GM23338 (cell line): ENCODE data around the gene GATAD2B. TPM values are rescaled to one million over a fixed set of nuclear protein-coding genes. Genes with fewer than 3 reads are reported as not detected.

Experiments used
- ATAC-seq: fragments of 200-7000 bp; cut with Tn5 transposase; 3 replicates; pipeline ENCODE4 v1.9.1; 2020
- DNase-seq: peaks from one replicate; pipeline ENCODE4 v3.0.0-alpha.2; 2015; ENCODE audit warnings: low spot score
- H2AFZ ChIP-seq: fragments of 200-600 bp; sonication (generic); 2 replicates; pipeline ENCODE4 v1.8.0; 2016; ENCODE audit warnings: antibody characterized with exemption, mild to moderate bottlenecking, moderate library complexity
- H3F3A ChIP-seq: fragments of 200-600 bp; sonication (generic); replicated peaks from 2 replicates; pipeline ENCODE4 v1.8.0; 2017; ENCODE audit warnings: antibody characterized with exemption, mixed run types, low read depth
- H3K27ac ChIP-seq: fragments of 200-600 bp; sonication (generic); 2 replicates; pipeline ENCODE4 v1.6.1; 2016; ENCODE audit warnings: low read depth
- H3K27me3 ChIP-seq: fragments of 200-600 bp; sonication (generic); 2 replicates; pipeline ENCODE4 v1.8.0; 2016; ENCODE audit warnings: mild to moderate bottlenecking, mixed run types, moderate library complexity; ENCODE audit not compliant: insufficient read depth
- H3K36me3 ChIP-seq: fragments of 200-600 bp; sonication (generic); 2 replicates; pipeline ENCODE4 v1.8.0; 2016; ENCODE audit warnings: mild to moderate bottlenecking; ENCODE audit not compliant: insufficient read depth
- H3K4me1 ChIP-seq: fragments of 200-600 bp; sonication (generic); 2 replicates; pipeline ENCODE4 v1.8.0; 2016; ENCODE audit warnings: mild to moderate bottlenecking, moderate library complexity; ENCODE audit not compliant: insufficient read depth
- H3K4me2 ChIP-seq: fragments of 200-600 bp; sonication (generic); 2 replicates; pipeline ENCODE4 v1.7.1; 2017; ENCODE audit warnings: mixed run types
- H3K4me3 ChIP-seq: fragments of 200-600 bp; sonication (generic); 2 replicates; pipeline ENCODE4 v1.6.1; 2016; ENCODE audit warnings: mixed run types
- H3K79me2 ChIP-seq: fragments of 200-600 bp; sonication (generic); replicated peaks from 2 replicates; pipeline ENCODE4 v1.8.0; 2017; ENCODE audit warnings: mild to moderate bottlenecking; ENCODE audit not compliant: insufficient read depth
- H3K9me2 ChIP-seq: fragments of 200-600 bp; sonication (generic); 2 replicates; pipeline ENCODE4 v1.8.0; 2017; ENCODE audit not compliant: insufficient read depth
- H4K20me1 ChIP-seq: fragments of 200-600 bp; sonication (generic); replicated peaks from 2 replicates; pipeline ENCODE4 v1.8.0; 2017; ENCODE audit warnings: mild to moderate bottlenecking; ENCODE audit not compliant: insufficient read depth
- H3K27ac Mint-ChIP-seq: 2 replicates; pipeline ENCODE4 v1.8.0; 2020; ENCODE audit warnings: inconsistent platforms, mild to moderate bottlenecking, moderate library complexity, mixed read lengths
- H3K27me3 Mint-ChIP-seq: 3 replicates; pipeline ENCODE4 v1.8.0; 2022; ENCODE audit warnings: low read depth, mild to moderate bottlenecking, moderate library complexity, mixed read lengths, inconsistent platforms; ENCODE audit not compliant: insufficient read depth, poor library complexity
- H3K36me3 Mint-ChIP-seq: 3 replicates; pipeline ENCODE4 v1.8.0; 2021; ENCODE audit warnings: low read depth, mild to moderate bottlenecking, inconsistent platforms, moderate library complexity, mixed read lengths
- H3K4me1 Mint-ChIP-seq: 3 replicates; pipeline ENCODE4 v1.8.0; 2020; ENCODE audit warnings: mild to moderate bottlenecking, inconsistent platforms, mixed read lengths
- H3K4me3 Mint-ChIP-seq: 3 replicates; pipeline ENCODE4 v1.8.0; 2021; ENCODE audit warnings: moderate library complexity, mild to moderate bottlenecking, inconsistent platforms, mixed read lengths
- H3K9me3 Mint-ChIP-seq: 3 replicates; pipeline ENCODE4 v1.8.0; 2020; ENCODE audit warnings: moderate library complexity, mild to moderate bottlenecking, inconsistent platforms, mixed read lengths
- CREB1 ChIP-seq: fragments of 250-450 bp; sonication (Bioruptor Pico); IDR thresholded peaks from 2 replicates; pipeline ENCODE4 v1.5.0; 2020; ENCODE audit warnings: low read depth, mild to moderate bottlenecking, moderate library complexity
- CTCF ChIP-seq, 2 experiments: fragments of 200-600 bp in 1 of 2; sonication (generic) in 1 of 2; conservative IDR thresholded peaks; 2 replicates each; pipeline versions ENCODE4 v1.5.1 to v1.6.1; 2016 to 2017; ENCODE audit warnings: antibody characterized with exemption in 2 of 2, low read depth in 2 of 2, mild to moderate bottlenecking in 2 of 2, moderate library complexity in 1 of 2
- ETS1 ChIP-seq: IDR thresholded peaks from 2 replicates; pipeline ENCODE4 v1.6.1; 2016; ENCODE audit warnings: antibody characterized with exemption
- EZH2 ChIP-seq: fragments of 200-600 bp; sonication (generic); IDR thresholded peaks from one replicate; pipeline ENCODE4 v1.8.0; 2017; ENCODE audit warnings: antibody characterized with exemption, mild to moderate bottlenecking, low read depth; ENCODE audit not compliant: unreplicated experiment
- EZH2phosphoT487 ChIP-seq: fragments of 200-600 bp; sonication (generic); IDR thresholded peaks from one replicate; pipeline ENCODE4 v1.8.1; 2018; ENCODE audit warnings: antibody characterized with exemption; ENCODE audit not compliant: unreplicated experiment
- JUNB ChIP-seq: IDR thresholded peaks from one replicate; pipeline ENCODE4 v1.6.1; 2016; ENCODE audit warnings: antibody characterized with exemption; ENCODE audit not compliant: unreplicated experiment
- NANOG ChIP-seq: IDR thresholded peaks from 2 replicates; pipeline ENCODE4 v1.6.1; 2016; ENCODE audit warnings: antibody characterized with exemption, borderline replicate concordance
- POLR2AphosphoS5 ChIP-seq: IDR thresholded peaks from 2 replicates; pipeline ENCODE4 v1.6.1; 2016; ENCODE audit warnings: antibody characterized with exemption, low read depth
- REST ChIP-seq: IDR thresholded peaks from one replicate; pipeline ENCODE4 v1.6.1; 2018; ENCODE audit warnings: antibody characterized with exemption; ENCODE audit not compliant: unreplicated experiment
- STAT1 ChIP-seq: IDR thresholded peaks from one replicate; pipeline ENCODE4 v1.6.1; 2016; ENCODE audit warnings: antibody characterized with exemption; ENCODE audit not compliant: unreplicated experiment
- ZNF114 ChIP-seq: fragments of 250-450 bp; sonication (Bioruptor Pico); IDR thresholded peaks from 2 replicates; pipeline ENCODE4 v1.5.0; 2020; ENCODE audit warnings: mild to moderate bottlenecking, moderate library complexity
- ZNF331 ChIP-seq: fragments of 250-450 bp; sonication (Bioruptor Pico); IDR thresholded peaks from 2 replicates; pipeline ENCODE4 v1.5.0; 2020; ENCODE audit warnings: low read depth, mild to moderate bottlenecking, moderate library complexity
- ZNF462 ChIP-seq: fragments of 250-450 bp; sonication (Bioruptor Pico); IDR thresholded peaks from 2 replicates; pipeline ENCODE4 v1.5.0; 2020; ENCODE audit warnings: mild to moderate bottlenecking, moderate library complexity
- polyA plus RNA-seq: library from polyadenylated mRNA; unstranded; fragments of >200 nt; fragmentation: Nextera tagmentation; extraction: Ambion mirVana; gene quantifications from 2 replicates; pipeline ENCODE4 v1.2.1, GENCODE V29; 2016
- total RNA-seq: library from RNA; depleted of rRNA; stranded (reverse); fragments of >200 nt; shearing (Covaris generic); gene quantifications from 2 replicates; pipeline ENCODE4 v1.2.3, GENCODE V29; 2014

GATAD2B gene
- total and polyA plus RNA-seq, 2 experiments from 2014 or later, result 5.2 to 17.8 TPM

- H3K36me3 Mint-ChIP-seq, result peaks cover 37% of the 10 kb centered on the region
- peaks cover 33% of the 10 kb centered on the region for H3F3A ChIP-seq
- H3K4me2 ChIP-seq, result peak overlapping the region; percentile 19
- DNase-seq (no peak), ATAC-seq (no peak)
- peaks cover 29% of the 10 kb centered on the region for H3K4me1 ChIP-seq
- H3K27me3 ChIP-seq, result no peaks in the 10 kb centered on the region
- H3K4me3 Mint-ChIP-seq, result peak overlapping the region; percentile 99
- H3K9me2 ChIP-seq, result no peaks in the 10 kb centered on the region
- peaks cover 14% of the 10 kb centered on the region for H3K36me3 ChIP-seq
- H3K27ac Mint-ChIP-seq, result peak overlapping the region; percentile 63
- H3K79me2 ChIP-seq, result peaks cover 68% of the 10 kb centered on the region
- peak overlapping the region; percentile 31 for H3K4me3 ChIP-seq
- H2AFZ ChIP-seq, result no peak overlapping the region
- H3K4me1 Mint-ChIP-seq, result peaks cover 44% of the 10 kb centered on the region
- H3K27ac ChIP-seq, result peak overlapping the region; percentile 67
- H3K9me3 Mint-ChIP-seq, result peaks cover 3% of the 10 kb centered on the region; the same call in 2 of the 3 replicates
- peaks cover 28% of the 10 kb centered on the region for H3K27me3 Mint-ChIP-seq
- TF ChIP-seq EZH2 (no peak), ZNF462 (CRISPR knock-in tag) (no peak), NANOG (no peak), REST (no peak), JUNB (no peak), STAT1 (no peak), ZNF331 (no peak), ZNF114 (CRISPR knock-in tag) (no peak), CTCF (conservative IDR thresholded peaks at IDR 0.05; ENCODE audit: low read depth in 2 of 2) (no peak), CREB1 (CRISPR knock-in tag) (no peak), EZH2phosphoT487 (no peak), POLR2AphosphoS5 (no peak), ETS1 (no peak)
- peaks cover 23% of the 10 kb centered on the region for H4K20me1 ChIP-seq
Observed at GRCh38 chr1:153958961-153959260, 36.1 kb upstream of the GATAD2B start.
